ENCODE measurements around the gene USP30. TPM values are rescaled to one million over a fixed set of nuclear protein-coding genes. Genes with fewer than 3 reads are reported as not detected.
A peak's percentile ranks its signal among the peaks of the same experiment; 100 is the strongest.

The USP30 gene
- total RNA-seq, 1 experiment from 2014 or later, result 7.1 TPM

- Histone ChIP-seq H3K27ac (no peak overlapping the region), H3K4me3 (no peak overlapping the region), H3K9me3 (replicated peaks) (no peaks in the 10 kb centered on the region), H3K27me3 (replicated peaks) (no peaks in the 10 kb centered on the region), H3K36me3 (peaks cover 14% of the 10 kb centered on the region), H3K4me1 (replicated peaks) (peaks cover 3% of the 10 kb centered on the region)
- DNase-seq (ENCODE audit: low read depth in 1 of 2, low spot score in 2 of 2), result no peak
Measured at GRCh38 chr12:109058773-109059172, 6.4 kb downstream of the USP30 start.

- H3K36me3 ChIP-seq, result peaks cover 5% of the 10 kb centered on the region
- no peak overlapping the region for H3K27ac ChIP-seq
- H3K9me3 ChIP-seq (replicated peaks), result no peaks in the 10 kb centered on the region
- H3K4me3 ChIP-seq, result no peak overlapping the region
- DNase-seq (ENCODE audit: low read depth in 1 of 2, low spot score in 2 of 2), result no peak
- H3K4me1 ChIP-seq (replicated peaks), result no peaks in the 10 kb centered on the region
- no peaks in the 10 kb centered on the region for H3K27me3 ChIP-seq (replicated peaks)
Measured at GRCh38 chr12:109064143-109064542, 11.8 kb downstream of the USP30 start.

- H3K4me3 ChIP-seq, result no peak overlapping the region
- H3K9me3 ChIP-seq (replicated peaks), result no peaks in the 10 kb centered on the region
- no peaks in the 10 kb centered on the region for H3K4me1 ChIP-seq (replicated peaks)
- H3K27ac ChIP-seq, result no peak overlapping the region
- DNase-seq (ENCODE audit: low read depth in 1 of 2, low spot score in 2 of 2), result no peak
- H3K36me3 ChIP-seq, result peaks cover 3% of the 10 kb centered on the region; the same call in 1 of the 2 replicates
- H3K27me3 ChIP-seq (replicated peaks), result no peaks in the 10 kb centered on the region
Measured at GRCh38 chr12:109065154-109065852, 12.9 kb downstream of the USP30 start.

GRCh38 chr12:109065853-109066193 is 13.4 kb downstream of the USP30 start:
- no peak overlapping the region for H3K27ac ChIP-seq
- no peak overlapping the region for H3K4me3 ChIP-seq
- H3K36me3 ChIP-seq, result peaks cover 3% of the 10 kb centered on the region; the same call in 1 of the 2 replicates
- no peaks in the 10 kb centered on the region for H3K27me3 ChIP-seq (replicated peaks)
- no peak for DNase-seq (ENCODE audit: low read depth in 1 of 2, low spot score in 2 of 2)
- no peaks in the 10 kb centered on the region for H3K4me1 ChIP-seq (replicated peaks)
- H3K9me3 ChIP-seq (replicated peaks), result no peaks in the 10 kb centered on the region

GRCh38 chr12:109069307-109070271 is 17.2 kb downstream of the USP30 start:
- H3K27ac ChIP-seq, result no peak overlapping the region
- H3K4me3 ChIP-seq, result no peak overlapping the region
- no peaks in the 10 kb centered on the region for H3K4me1 ChIP-seq (replicated peaks)
- H3K36me3 ChIP-seq, result peaks cover 17% of the 10 kb centered on the region
- no peaks in the 10 kb centered on the region for H3K9me3 ChIP-seq (replicated peaks)
- H3K27me3 ChIP-seq (replicated peaks), result no peaks in the 10 kb centered on the region
- peak in 1 of 2 experiments; percentile 24 for DNase-seq (ENCODE audit: low read depth in 1 of 2, low spot score in 2 of 2)

- H3K27ac ChIP-seq, result no peak overlapping the region
Measured at GRCh38 chr12:109074866-109075265, 22.5 kb downstream of the USP30 start.

GRCh38 chr12:109082751-109083150 is 30.4 kb downstream of the USP30 start:
- no peak for DNase-seq (ENCODE audit: low read depth in 1 of 2, low spot score in 2 of 2)
- Histone ChIP-seq H3K4me1 (replicated peaks) (no peaks in the 10 kb centered on the region), H3K9me3 (replicated peaks) (no peaks in the 10 kb centered on the region), H3K36me3 (peaks cover 49% of the 10 kb centered on the region), H3K27me3 (replicated peaks) (no peaks in the 10 kb centered on the region; the same call in 1 of the 2 replicates), H3K4me3 (no peak overlapping the region), H3K27ac (no peak overlapping the region)

More at GRCh38 chr12:109074866-109075265, 22.5 kb downstream of the USP30 start:
- Histone ChIP-seq H3K27me3 (replicated peaks) (no peaks in the 10 kb centered on the region), H3K4me3 (no peak overlapping the region), H3K4me1 (replicated peaks) (no peaks in the 10 kb centered on the region), H3K9me3 (replicated peaks) (no peaks in the 10 kb centered on the region), H3K36me3 (peaks cover 23% of the 10 kb centered on the region)
- no peak for DNase-seq (ENCODE audit: low read depth in 1 of 2, low spot score in 2 of 2)

GRCh38 chr12:109084425-109084824 is 32.0 kb downstream of the USP30 start:
- Histone ChIP-seq H3K27ac (no peak overlapping the region), H3K4me3 (no peak overlapping the region), H3K27me3 (replicated peaks) (no peaks in the 10 kb centered on the region; the same call in 1 of the 2 replicates), H3K4me1 (replicated peaks) (peaks cover 10% of the 10 kb centered on the region), H3K36me3 (peaks cover 57% of the 10 kb centered on the region), H3K9me3 (replicated peaks) (no peaks in the 10 kb centered on the region)
- DNase-seq (ENCODE audit: low read depth in 1 of 2, low spot score in 2 of 2), result no peak

- Histone ChIP-seq H3K36me3 (peaks cover 57% of the 10 kb centered on the region), H3K27me3 (replicated peaks) (no peaks in the 10 kb centered on the region), H3K9me3 (replicated peaks) (no peaks in the 10 kb centered on the region), H3K4me3 (no peak overlapping the region), H3K4me1 (replicated peaks) (peaks cover 10% of the 10 kb centered on the region), H3K27ac (no peak overlapping the region)
- no peak for DNase-seq (ENCODE audit: low read depth in 1 of 2, low spot score in 2 of 2)
Measured at GRCh38 chr12:109085590-109085989, 33.2 kb downstream of the USP30 start.

GRCh38 chr12:109087250-109087649 is 34.9 kb downstream of the USP30 start:
- no peaks in the 10 kb centered on the region for H3K9me3 ChIP-seq (replicated peaks)
- H3K4me3 ChIP-seq, result no peak overlapping the region
- H3K36me3 ChIP-seq, result peaks cover 48% of the 10 kb centered on the region
- DNase-seq (ENCODE audit: low read depth in 1 of 2, low spot score in 2 of 2), result no peak
- peaks cover 10% of the 10 kb centered on the region for H3K4me1 ChIP-seq (replicated peaks)
- H3K27ac ChIP-seq, result no peak overlapping the region
- no peaks in the 10 kb centered on the region for H3K27me3 ChIP-seq (replicated peaks)

- H3K9me3 ChIP-seq (replicated peaks), result no peaks in the 10 kb centered on the region
- no peaks in the 10 kb centered on the region for H3K27me3 ChIP-seq (replicated peaks)
- DNase-seq (ENCODE audit: low read depth in 1 of 2, low spot score in 2 of 2), result no peak
- no peak overlapping the region for H3K27ac ChIP-seq
- no peak overlapping the region for H3K4me3 ChIP-seq
- H3K36me3 ChIP-seq, result peaks cover 32% of the 10 kb centered on the region
- H3K4me1 ChIP-seq (replicated peaks), result peaks cover 21% of the 10 kb centered on the region
Measured at GRCh38 chr12:109088818-109089217, 36.4 kb downstream of the USP30 start.

- Histone ChIP-seq H3K36me3 (peaks cover 25% of the 10 kb centered on the region), H3K27me3 (replicated peaks) (no peaks in the 10 kb centered on the region), H3K9me3 (replicated peaks) (no peaks in the 10 kb centered on the region), H3K4me3 (no peak overlapping the region), H3K4me1 (replicated peaks) (peaks cover 21% of the 10 kb centered on the region), H3K27ac (no peak overlapping the region)
- DNase-seq (ENCODE audit: low read depth in 1 of 2, low spot score in 2 of 2), result no peak
Measured at GRCh38 chr12:109089683-109090082, 37.3 kb downstream of the USP30 start.

GRCh38 chr12:109092497-109093021 is 40.2 kb downstream of the USP30 start:
- peak overlapping the region; percentile 50 for H3K27ac ChIP-seq

More at GRCh38 chr12:109092497-109093021, 40.2 kb downstream of the USP30 start:
- no peak for DNase-seq (ENCODE audit: low read depth in 1 of 2, low spot score in 2 of 2)
- Histone ChIP-seq H3K36me3 (peaks cover 10% of the 10 kb centered on the region), H3K4me3 (no peak overlapping the region), H3K27me3 (replicated peaks) (no peaks in the 10 kb centered on the region), H3K4me1 (replicated peaks) (peaks cover 24% of the 10 kb centered on the region), H3K9me3 (replicated peaks) (no peaks in the 10 kb centered on the region)
